Measurements from ENCODE around the gene CHST12.

Gene CHST12

DNA sequence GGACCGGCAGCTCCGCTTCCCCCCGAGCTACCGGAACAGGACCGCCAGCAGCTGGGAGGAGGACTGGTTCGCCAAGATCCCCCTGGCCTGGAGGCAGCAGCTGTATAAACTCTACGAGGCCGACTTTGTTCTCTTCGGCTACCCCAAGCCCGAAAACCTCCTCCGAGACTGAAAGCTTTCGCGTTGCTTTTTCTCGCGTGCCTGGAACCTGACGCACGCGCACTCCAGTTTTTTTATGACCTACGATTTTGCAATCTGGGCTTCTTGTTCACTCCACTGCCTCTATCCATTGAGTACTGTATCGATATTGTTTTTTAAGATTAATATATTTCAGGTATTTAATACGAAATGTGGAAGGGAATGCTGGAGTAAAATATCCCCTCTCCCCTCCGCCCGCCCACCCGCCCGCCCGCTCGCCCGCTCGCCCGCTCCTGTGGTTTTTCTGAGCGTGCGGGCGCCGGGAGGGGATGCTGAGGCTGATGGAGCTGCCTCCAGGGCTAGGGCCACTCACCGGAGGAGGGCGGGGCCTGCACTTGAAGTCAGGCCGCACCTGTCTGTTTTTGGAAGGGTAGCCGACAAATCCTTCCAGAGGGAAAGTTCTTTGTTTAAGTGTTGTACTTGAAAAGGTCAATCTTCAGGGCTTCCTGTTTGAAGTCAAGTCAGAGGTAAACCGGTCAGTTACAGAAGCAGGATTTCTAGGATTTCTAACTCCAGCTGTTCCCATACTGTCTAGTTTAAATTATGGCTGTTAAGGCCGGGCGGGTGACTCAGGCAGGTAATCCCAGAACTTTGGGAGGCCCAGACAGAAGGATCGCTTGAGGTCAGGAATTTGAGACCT, 30.5 kb downstream of the CHST12 start:
- in situ Hi-C loops (cut with MboI; ENCODE audit: low sequenced_read_pairs) = no loop called here

DNA sequence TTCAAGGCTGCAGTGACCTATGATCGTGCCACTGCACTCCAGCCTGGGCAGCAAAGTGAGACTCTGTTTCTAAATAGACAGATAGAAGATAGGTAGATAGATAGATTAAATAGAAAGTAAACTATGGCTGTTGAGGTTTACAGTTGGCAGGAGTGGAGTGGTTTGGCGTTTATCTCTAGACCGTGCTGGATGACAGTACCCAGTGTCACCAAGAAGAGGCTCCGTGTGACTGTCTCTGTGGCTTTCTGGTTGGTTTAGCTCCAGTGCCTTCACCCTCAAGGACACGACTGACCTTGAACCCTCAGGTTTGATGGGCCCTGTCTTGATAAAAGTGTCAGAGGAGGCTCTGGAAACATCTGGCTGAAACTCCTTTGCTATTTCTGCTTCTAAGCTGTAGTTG, 31.7 kb downstream of the CHST12 start:
- in situ Hi-C loops (cut with MboI; ENCODE audit: low sequenced_read_pairs) = no loop called here

DNA sequence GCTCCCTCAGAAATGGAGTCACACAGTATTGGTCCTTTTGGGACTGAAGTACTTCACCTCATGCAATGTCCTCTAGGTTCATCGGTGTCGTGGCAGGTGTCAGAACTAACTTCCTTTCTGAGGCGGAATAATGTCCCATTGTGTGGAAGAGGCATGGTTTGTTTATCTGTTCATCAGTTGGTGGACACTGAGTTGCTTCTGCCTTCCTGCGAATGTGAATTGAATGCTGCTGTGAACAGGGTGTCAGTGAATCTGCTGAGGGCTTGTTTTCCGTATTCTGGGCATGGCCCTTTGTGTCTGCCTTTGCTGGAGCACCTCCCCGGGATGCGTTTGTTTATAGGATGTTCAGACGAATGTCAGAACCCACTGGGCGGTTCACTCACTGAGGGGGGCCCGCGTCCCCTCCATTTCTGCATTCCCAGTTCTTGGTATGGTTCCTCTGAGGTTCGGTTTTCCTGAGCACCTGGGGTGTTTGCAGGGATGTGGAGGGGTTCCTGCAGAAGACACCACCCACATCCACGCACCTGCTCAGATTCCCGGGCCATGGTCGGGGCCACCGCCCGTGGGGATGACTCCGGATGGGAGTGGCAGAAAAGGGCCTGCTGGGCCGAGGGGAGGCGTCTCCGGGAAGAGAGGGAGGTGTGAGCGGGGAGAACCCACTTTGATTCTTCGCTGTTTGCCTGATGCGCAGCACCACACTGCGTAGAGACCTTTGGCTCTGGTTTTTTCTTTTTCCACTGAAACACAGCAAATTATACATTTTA, 33.1 kb downstream of the CHST12 start:
- in situ Hi-C loops (cut with MboI; ENCODE audit: low sequenced_read_pairs) = no loop called here

DNA sequence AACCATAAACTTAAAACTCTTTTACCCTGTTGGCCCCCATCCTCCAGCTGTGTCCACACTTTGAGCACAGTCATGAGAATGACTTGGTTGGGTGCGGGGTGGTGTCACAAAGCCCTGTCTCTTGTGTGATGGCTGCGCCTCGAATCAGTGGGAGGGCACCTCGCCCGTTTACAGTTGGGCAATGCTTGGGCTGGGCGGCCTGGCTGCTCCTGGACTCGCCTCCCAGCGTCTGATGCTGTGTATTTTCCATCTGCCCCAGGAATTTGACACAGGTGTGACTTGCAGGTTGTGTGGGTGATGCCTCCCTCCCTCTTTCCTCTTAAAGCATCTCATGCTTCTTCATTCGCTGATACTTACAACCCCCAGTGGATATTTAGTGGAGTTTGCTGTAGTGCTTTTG, 33.7 kb downstream of the CHST12 start:
- in situ Hi-C loops (cut with MboI; ENCODE audit: low sequenced_read_pairs) = no loop called here

DNA sequence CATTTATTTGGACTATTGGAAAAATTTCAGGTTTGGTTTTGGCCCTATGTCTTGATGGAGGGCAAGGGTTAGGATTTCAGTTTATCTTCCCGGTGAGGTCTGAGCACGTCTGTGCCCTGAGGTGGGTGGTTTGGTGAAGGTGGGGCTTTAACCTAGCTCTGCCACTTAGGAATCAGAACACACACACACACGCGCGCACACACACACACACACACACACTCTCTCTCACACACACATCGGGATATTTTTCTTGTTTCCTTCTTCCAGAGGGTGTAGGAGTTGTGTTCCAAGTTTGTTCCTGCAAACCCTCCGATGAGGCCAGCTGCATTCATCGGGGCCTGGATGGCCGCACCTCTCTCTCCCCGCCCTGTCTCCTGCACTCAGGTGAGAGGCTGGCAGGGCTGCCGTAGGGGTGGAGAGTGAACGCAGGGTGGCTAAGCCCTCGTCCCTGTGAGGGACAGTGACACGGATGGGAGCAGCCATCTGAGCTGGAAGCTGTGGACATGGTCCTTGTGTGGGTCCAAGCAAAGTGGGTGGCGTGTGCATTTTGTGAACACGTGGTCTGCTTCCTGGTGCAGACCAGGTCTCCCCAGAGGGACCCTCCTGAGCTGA, 34.2 kb downstream of the CHST12 start:
- in situ Hi-C loops (cut with MboI; ENCODE audit: low sequenced_read_pairs) = no loop called here

DNA sequence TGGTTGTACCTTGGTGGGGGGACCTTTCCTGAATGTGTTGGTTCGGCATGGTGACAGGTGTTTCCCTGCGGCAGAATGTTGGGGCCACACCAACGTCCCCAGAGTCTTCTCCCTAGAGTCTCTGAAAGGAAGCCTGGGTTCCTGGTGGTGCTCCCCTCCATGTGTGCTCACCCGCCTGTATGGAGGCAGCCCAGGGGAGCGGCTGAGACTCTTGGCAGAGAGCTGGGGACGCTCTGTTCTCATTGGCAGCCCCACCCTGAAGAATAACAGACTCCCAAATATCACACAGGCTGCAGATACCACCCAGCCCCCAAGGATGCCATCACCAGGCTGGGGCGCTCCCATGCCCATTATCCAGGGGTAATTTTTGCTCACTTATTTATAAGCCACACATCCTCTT, 34.8 kb downstream of the CHST12 start:
- in situ Hi-C loops (cut with MboI; ENCODE audit: low sequenced_read_pairs) = no loop called here

DNA sequence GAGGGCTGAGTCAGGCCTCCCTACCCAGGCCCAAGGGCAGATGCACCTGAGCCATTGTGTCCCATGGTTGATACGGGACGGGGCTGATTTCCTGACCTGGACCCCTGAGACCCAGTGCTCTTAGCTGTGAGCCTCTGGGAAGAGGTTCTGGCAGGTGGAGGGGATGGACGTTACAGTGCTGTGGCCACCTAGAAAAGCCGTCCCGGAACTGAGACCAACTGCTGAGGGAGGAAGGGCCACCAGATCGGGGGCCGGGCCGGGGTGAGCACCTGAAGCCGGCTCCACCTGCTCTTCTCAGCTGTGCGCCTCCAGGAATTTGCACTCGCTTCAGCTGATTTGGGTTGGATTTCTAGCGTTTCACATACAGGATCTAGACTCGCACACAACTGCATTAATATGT, 35.4 kb downstream of the CHST12 start:
- in situ Hi-C loops (cut with MboI; ENCODE audit: low sequenced_read_pairs) = no loop called here

DNA sequence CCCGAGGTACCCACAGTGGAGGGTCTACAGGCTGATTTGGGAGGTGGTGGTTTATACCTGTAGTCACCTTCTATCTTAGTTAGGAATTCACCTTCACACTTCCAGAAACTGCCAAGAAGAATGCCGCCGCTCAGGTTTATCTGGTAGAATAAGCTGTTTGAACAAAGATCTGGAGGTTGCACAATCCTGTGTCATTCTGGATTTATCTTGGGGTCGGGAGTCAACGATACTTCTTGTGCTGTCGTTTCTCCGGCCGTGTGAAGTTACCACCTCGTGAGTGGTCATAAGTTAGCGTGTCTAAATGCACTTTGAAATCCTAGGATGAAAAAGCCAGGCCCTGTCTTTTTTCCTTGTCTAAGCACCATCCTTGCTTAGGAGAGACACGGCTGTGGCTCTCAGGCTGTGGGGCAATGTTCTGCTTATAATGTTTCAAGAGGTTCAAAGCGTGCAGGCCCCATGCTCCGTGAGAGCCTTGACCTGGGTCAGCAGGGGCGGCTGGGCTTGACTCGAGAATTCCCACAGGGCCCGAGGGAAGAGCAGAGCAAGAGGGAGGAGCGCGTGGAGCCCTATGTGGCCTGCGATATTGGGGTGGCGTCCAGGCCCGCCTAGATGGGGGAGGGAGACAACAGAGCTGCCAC, 37.3 kb downstream of the CHST12 start:
- in situ Hi-C loops (cut with MboI; ENCODE audit: low sequenced_read_pairs) = no loop called here

DNA sequence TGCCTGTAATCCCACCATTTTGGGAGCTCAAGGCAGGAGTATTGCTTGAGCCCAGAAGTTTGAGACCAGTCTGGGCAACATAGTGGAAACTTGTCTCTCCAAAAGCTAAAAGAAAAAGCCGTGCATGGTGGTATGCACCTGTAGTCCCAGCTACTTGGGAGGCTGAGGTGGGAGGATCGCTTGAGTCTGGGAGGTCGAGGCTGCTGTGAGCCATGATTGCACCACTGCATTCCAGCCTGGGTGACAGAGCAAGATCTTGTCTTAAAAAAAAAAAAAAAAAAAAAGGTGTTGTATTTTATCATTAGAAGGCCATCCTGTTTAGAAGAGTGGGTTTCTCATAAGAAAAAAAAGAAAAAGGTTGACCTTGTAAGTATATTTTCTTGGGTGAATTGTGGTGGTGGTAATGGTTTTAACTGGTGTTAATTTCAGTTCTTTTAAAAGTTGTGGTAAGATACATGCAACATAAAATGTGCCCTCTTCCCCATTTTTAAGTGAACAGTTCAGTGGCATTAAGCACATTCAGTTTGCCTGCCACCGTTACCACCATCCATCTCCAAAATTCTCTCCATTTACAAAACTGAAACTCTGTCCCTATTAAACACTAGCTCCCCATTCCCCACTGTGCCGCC, 38.1 kb downstream of the CHST12 start:
- in situ Hi-C loops (cut with MboI; ENCODE audit: low sequenced_read_pairs) = no loop called here

DNA sequence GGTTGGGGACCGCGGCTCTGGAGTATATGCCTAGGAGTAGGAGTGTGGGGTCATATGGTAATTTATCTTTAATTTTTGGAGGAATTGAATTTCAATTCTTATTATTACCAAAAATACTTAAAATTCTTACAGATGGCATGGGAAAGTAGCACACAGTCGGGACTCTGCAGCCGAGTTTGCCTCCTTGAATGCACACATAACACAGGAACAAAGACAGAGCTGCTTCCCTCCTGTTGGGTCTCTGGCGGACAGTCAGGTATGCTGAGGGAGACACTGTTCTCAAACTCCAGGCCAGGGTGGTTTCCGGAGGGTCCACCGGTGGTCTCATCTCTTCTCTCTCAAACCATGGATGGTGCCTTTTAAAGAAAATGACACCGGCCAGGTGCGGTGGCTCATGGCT, 40.1 kb downstream of the CHST12 start:
- in situ Hi-C loops (cut with MboI; ENCODE audit: low sequenced_read_pairs) = no loop called here

DNA sequence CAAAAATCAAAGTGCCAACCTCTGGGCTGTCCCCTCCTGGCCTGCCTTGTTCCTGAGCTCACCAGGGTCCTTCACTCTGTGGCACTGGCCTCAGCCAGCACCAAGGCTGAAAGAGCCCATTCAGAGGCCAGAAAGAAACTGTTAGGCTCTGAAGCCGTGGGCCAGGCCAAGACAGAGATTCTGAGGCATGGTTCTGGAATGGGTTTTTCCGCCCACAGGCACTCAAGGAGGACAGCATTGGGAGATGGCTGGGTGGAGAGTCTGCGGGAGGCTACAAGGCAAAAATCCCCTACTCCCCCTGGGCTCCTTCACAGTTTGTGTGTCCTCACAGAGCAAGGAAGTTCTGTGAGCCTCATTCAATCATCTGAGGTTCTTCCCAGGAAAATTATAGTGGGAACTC, 41.1 kb downstream of the CHST12 start:
- in situ Hi-C loops (cut with MboI; ENCODE audit: low sequenced_read_pairs) = no loop called here

DNA sequence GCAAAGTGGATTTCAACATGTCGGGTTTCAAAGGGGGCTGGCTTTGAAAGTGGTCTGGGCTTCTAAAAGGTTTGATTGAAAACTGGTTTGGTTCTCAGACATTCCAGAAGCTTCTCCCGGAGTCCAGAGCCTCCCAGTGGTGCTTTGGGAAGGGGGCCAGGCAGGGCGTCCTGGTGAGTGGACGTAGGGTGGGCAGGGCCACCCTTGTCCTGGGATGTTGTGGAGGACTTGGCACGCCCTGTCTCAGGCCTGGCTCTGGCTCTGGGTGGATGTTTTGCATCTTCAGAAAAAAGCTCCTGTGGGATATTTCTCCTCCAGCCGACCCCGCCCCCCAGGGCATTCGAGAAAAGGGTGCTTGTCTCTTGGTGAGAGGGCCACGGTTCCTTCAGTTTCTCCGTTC, 41.6 kb downstream of the CHST12 start:
- in situ Hi-C loops (cut with MboI; ENCODE audit: low sequenced_read_pairs) = no loop called here

DNA sequence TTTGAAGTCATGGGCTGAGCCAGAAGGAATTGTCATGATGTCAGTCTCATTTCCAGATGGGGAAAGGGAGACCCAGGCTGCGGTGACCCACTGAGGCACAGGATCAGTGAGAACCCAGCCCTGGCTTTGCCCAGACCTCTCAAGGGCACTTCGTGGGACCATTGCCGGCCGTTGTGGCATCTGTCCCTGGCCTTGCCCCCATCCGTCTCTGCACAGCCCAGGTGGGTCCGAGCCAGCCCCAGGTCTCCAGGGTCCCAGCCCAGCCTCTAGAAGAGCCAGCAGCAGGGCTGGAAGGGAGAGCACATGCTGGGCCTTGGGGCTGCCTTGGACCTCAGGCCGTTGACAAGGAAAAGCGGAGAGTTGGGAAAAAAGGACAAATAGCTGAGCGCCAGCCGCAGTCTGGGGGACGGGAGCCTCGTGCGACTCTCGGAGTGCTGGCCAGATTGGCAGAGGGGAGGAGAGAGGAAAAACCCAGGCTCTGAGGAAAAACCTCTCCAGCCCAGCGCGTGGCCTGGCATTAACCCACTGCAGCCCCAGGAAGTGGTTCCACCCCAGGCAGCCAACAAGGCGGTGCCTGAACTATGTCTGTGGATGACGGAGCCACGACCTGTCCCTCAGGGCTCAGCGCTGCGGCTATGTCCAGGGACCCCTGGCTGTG, 42.6 kb downstream of the CHST12 start:
- in situ Hi-C loops (cut with MboI; ENCODE audit: low sequenced_read_pairs) = no loop called here

DNA sequence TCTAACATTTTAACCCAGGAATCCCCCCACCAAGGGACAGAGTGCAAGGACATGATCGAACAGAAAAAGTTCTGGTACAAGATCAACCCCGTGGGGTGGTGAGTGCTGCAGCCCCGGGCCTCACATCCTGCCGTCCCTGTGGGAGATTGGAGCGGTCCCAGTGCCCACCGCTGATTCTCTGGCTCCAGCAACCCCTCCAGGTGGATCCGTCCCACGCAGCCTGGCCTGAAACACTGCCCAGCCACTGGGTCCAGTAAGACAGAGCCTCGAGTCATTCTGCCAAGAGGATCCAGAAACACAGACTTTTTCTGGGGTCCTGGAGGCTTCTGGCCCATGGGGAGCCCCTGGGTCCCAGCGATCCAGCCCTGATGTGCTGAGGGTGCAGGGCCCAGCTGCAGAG, 43.3 kb downstream of the CHST12 start:
- in situ Hi-C loops (cut with MboI; ENCODE audit: low sequenced_read_pairs) = no loop called here

DNA sequence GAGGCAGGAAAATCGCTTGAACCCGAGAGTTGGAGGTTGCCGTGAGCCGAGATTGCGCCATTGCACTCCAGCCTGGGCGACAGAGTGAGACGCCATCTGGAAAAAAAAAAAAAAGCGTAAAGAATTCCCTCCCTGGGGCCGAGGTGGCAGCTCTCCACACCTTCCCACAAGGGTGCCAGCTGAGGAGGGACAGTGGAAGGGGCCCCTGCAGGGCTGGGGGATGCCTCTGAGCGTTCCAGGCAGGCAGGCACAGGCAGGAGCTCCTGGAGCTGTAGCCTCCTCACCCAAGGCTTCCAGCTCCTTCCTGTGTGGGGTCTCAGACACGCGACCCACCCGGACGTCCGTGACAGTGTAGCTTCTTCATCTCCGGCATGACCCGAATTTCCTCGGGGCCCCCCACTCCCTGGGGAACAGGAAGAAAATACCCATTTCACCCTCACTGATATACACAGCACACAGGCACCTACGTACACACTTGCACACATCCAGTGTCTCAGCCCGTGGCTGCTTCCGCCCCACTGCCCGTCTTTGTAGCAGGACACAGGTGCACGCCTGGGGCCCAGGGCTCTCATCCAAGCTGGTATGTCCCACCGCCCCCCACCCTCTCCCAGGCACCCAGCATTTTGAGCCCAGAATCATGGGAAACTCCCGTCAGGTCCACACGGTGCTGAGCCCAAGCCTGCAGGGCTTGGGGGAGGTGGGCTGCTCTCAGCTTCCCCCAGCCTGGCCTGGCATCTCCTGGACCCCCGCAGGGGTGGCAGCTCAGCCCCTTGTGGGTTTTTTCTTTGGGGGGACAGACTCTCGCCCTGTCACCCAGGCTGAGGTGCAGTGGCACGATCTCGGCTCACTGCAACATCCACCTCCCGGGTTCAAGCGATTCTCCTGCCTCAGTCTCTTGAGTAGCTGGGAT, 47.0 kb downstream of the CHST12 start:
- in situ Hi-C loops (cut with MboI; ENCODE audit: low sequenced_read_pairs) = loop anchor here (10.0 kb wide), 1 partner anchor 234 kb away; the partner anchor contains the start of gene AMZ1

DNA sequence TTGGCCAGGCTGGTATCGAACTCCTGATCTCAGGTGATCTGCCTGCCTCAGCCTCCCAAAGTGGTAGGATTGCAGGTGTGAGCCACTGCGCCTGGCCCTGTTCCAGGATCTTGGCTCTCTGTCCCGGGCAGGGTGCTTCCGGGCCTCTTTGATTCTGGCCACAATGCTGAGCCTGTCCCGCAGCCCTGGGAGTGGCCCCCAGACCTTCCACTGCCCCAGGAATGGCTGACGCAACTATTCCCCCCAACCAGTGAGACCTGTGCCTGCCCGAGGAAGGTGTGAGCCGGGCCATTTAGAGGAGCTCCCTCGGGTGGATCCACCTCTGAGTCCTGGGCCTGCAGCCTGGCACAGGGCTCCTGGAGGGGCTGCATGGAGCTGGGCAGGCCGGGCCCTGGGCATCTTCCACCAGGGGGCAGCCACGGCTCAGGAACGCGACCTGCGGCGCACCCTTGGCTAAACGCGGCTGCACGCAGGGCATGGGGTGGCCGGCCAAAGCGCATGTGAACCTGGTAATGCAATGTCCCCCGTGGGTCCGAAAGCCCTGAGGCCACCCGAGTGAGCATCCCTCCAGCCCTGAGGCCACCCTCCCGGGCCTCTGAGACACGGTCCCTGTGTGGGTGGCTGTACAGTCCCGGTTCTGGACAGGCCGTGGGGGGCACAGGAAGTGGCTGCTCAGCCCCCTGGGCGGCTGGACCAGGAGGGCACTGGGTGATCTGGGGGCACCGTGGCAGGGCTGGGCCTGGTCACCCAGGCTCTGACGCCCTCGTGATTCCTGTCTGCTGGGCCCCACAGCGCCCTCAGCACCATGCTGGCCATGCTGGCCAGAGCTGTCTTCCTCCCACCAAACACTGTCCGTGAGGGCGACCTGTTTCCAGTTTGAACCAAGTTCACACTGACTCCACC, 48.0 kb downstream of the CHST12 start:
- in situ Hi-C loops (cut with MboI; ENCODE audit: low sequenced_read_pairs) = loop anchor here (10.0 kb wide), 1 partner anchor 233 kb away; the partner anchor contains the start of gene AMZ1

DNA sequence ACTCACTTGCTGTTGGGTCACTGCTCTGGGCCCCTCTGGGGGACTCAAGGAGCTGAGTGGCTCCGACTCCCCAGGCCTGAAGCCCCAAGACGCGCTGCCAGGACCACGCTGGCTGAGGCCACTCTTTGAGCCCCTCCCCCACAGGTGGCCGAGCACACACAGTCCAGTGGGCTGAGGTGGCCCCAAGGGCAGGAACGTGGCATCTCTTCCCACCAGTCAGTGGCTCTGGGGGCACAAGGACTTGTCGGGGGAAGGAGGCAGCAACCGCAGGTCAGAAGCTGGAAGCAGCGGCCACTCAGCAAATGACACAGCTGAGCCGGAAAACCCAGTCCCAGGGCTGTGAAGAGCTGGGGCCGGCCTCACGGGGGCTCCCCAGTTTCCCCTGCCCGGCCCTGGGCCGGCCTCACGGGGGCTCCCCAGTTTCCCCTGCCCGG, 48.7 kb downstream of the CHST12 start:
- in situ Hi-C loops (cut with MboI; ENCODE audit: low sequenced_read_pairs) = loop anchor here (10.0 kb wide), 1 partner anchor 233 kb away; the partner anchor contains the start of gene AMZ1

All from HL-60/S4 treated with retinoic acid at 250 ng/mL for 4 days and 3 days (cell line).